Activated CD8-positive, alpha-beta memory T cell treated with anti-CD3 and anti-CD28 coated beads for 4 hours (primary cell): ENCODE measurements around the gene POLR2F.
"Not testable (repeated sequence)": the region's sequence is repeated elsewhere in the genome, so short reads cannot be mapped to it uniquely, and the experiment has no call there.

Experiments used
- DNase-seq, 2 donors: peaks; one replicate each; pipeline ENCODE4 v3.0.0-alpha.2; 2020; ENCODE audit warnings: low read depth in 2 of 2

POLR2F gene

DNA sequence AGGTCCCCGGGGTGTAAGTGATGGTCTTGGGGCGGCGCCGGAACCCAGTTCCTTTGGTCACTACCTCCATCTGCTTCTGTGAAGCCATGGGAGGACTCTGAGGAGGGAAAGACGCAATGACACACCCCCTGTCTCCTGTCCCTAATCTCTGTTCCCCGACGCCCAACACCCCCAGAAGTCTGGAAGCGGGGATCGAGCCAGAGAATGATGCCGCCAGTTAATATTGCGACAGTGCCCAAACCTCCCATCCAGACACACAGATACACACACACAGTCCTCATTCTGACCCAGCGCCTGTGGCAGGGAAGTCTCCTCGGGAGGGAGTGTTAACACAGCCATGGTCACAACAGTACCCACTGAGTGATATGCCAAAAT lies 450 bp upstream of the POLR2F start:
- DNase-seq, result no peak

DNA sequence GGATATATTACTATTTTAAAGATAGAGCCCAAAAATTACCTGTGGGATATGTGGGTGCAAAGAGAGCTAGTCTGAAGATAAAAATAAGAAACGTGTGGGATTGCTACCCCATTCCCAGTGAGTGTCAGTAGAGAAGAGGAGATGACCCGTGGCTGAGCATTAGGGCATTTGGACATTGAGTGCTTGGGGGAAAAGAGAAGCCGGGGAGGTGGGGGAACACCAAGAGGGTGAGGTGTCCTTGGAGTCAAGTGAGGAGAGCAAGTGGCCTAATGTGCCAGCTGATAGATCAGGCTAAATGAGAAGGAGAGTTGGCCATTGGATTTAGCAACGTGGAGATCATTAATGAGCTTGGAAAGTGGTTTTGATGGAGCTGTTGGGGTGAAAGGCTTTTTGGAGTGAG lies 1.2 kb downstream of the POLR2F start:
- DNase-seq, result no peak

DNA sequence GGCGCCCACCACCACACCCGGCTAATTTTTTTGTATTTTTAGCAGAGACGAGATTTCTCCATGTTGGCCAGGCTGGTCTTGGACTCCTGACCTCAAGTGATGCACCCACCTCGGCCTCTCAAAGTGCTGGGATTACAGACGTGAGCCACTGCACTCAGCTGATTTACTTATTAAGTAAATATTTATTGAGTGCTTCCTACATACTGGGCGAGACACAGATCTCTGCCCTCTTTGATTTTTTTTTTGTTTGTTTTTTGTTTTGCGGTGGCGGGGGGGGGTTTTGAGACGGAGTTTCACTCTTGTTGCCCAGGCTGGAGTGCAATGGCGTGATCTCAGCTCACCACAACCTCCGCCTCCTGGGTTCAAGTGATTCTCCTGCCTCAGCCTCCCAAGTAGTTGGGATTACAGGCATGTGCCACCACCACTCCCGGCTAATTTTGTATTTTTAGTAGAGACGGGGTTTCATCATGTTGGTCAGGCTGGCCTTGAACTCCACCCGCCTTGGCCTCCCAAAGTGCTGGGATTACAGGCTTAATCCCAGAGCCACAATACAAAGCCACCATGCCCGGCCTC lies 2.4 kb downstream of the POLR2F start:
- DNase-seq, result not testable (repeated sequence)

DNA sequence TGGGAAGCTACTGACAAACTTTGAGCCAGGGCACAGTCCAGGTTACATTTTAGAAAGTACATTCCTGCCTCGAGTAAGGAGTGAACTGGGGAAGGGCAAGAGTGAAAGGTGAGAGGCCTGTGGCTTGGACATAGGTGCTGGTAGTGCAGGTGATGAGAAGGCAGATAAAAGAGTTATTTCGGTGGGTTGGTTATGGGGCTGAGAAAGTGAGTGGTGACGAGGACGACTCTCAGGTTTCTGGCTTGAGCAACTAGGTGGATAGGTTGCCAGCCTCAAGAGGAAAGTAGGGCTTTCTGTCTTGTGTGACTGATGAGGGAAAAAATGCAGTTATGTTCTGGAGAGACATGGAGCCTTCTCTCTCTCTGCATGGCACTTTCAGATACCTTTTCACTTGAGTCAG lies 3.7 kb downstream of the POLR2F start:
- DNase-seq, result no peak

DNA sequence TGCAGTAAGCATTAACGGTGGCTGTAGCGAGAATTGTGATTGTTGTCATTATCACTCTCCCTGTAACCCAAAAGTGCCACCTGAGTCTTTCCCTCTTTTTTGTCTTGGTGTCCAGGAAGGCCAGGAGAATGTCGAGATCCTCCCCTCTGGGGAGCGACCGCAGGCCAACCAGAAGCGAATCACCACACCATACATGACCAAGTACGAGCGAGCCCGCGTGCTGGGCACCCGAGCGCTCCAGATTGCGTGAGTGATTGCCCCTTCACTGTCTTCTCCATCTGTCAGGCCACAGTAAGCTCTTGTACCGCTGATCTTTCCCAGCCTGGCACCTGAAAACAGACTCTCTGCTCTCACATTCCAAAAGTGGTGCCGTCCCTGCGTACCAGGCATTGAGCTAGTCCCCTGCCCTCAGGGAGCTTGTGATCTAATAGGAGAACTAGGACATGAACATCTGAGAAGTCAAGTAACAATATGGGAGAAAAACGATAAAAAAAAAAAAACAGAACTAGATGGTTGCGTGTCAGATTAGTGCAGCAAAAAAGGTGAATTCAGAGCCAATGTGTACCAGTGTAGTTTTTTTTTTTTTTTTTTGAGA lies 5.8 kb downstream of the POLR2F start:
- no peak for DNase-seq

DNA sequence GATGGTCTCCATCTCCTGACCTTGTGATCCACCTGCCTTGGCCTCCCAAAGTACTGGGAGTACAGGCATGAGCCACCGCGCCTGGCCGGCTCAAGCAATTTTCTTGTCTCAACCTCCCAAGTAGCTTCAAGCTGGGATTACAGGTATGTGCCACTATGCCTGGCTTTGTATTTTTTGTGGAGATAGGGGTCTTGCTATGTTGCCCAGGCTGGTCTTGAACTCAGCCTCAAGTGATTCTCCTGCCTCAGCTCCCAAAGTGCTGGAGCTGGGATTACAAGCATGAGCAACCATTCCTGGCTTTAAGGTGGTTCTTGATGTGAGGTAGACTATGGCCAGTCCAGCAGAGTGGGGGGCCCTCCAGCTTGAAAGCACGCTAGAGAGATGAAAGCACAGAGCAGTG lies 7.6 kb downstream of the POLR2F start:
- DNase-seq, result no peak

DNA sequence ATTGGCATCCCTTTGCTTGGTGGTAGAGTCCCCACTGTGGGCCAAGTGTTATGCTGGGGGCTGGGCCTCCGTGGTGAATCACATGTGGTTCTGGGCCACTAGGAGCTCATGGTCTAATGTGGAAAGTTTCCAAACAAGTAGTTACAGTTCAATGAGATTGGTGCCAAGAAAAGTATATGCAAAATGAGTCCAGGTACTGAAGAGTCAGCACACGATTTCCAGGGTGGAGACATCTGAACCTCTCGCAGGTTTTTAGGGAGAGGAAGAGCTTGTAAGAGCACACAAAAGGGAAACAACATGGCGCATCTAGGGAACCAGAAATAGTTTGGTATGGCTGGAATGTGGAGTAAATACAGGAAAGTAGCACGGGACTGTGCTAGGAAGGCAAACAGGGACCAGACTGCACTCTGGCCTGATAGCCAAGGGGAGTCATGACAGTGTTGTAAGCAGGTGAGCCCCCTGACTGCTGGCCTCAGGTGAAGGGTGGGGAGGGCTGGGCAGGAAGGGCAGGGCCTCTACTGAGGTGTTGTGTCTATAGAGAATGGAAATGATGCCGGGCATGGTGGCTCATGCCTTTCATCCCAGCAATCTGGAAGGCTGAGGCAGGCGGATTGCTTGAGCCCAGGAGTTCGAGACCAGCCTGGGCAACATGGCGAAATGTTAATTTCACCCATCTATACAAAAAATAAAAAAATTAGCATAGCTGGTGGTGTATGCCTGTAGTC lies 12.6 kb downstream of the POLR2F start:
- no peak for DNase-seq

DNA sequence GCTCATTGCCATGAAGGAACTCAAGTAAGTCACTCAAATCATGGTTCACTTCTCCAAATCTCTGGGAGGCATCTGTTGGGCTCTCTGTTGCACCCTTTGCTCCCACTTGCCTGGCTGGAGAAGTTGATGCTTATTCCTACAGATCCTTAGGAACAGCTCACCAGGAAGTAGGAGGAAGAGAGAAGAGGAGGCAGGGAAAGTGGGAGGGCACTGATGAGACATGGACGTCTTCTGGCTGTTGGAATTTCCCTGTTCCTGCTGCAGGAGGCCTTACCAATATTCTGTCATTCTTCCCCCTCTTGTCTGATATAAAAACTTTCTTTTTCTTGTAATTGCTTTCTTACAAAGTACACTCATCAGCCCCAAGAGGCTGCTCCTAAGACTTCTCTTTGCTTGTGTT lies 13.6 kb downstream of the POLR2F start:
- no peak for DNase-seq

DNA sequence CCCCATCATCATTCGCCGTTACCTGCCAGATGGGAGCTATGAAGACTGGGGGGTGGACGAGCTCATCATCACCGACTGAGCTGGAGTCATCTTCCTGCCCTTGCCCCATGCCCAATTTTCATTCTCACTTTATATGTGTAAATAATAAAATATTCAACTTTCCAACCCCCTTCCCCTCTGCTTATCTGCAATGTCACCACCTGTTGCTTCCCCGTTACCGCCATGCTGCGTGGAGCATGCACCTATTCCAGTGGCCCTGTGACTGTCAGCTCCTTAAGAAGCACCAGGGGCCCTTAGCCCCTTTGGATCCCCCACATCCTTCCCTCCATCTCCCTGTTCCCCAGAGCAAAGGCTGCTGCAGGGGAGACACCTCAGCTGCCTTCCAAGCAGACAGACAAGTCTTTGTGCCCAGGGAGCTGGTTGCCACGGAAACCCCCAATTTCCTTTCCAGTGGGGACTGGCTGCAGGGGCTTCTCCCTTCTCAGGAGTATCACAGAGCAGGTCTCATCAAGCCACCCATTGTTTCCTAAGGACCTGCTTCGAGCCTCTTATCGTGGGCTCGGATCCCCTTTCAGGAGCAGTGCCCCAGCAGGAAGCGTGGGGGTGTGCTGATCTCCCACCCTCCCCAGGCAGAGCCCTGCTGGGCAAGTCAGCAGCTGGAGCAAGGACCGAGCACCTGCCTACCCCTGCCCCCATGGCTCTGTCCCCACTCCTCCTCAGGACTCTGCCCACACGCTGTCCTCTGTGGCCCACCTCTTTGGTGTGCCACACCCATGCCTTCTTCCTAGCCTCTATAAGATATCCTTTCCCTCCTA lies 14.3 kb downstream of the POLR2F start:
- DNase-seq, result no peak

DNA sequence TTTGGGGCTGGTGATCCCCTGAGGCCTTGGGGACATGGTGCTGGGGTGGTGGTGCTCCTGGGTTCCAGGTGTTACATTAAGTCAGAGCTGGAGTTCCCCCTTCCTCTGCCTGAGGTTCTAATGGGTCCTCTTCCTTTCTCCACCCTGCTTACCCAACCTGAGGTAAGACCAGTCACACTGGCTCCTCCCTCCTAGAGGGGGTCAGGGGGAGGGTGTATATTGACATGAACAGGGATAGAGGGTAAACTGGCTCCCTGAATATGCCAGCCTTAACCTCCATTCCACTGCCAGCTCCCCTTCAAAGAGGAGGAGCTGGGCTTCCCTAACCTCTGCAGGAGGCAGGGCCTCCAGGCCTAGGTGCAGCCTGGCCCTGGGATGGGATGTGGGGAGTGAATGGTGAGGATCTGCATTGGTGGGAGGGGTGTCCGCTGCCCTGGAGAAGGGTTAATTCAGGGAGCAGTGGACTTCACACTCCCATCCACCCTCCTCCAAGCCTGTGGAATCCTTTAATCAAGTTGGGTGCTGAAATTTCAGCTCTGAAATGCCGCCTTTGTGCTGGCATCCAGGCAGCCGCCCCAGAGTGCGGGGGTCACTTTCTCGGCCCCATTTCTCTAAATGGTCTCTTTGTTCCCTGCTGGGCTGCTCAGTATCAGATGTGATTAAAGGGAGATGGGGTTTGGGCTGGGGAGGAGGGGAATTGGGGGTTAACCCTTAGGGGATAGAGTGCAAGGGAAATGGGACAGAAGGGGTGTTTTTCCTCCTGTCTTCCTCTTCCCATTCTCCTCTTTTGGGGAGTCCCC lies 15.2 kb downstream of the POLR2F start:
- DNase-seq, result no peak

DNA sequence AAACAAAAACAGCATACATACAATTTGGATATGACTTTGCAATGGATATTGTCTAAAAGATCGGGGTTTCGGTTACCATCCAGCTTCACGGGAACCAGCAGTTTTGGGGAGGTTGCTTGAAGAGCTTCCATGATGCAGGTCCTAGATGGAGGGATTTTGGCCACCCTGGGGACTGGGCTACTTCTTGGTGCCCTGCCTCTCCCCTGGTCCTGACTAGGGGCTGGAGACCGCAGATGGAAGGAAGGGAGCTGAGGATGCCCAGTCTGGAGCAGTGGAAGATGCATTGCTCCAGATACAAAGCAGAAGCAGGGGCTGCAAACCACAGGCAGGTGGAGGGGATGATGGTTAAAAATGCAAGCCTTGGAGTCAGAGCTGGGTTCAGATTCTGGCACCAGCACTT lies 17.4 kb downstream of the POLR2F start:
- no peak for DNase-seq

DNA sequence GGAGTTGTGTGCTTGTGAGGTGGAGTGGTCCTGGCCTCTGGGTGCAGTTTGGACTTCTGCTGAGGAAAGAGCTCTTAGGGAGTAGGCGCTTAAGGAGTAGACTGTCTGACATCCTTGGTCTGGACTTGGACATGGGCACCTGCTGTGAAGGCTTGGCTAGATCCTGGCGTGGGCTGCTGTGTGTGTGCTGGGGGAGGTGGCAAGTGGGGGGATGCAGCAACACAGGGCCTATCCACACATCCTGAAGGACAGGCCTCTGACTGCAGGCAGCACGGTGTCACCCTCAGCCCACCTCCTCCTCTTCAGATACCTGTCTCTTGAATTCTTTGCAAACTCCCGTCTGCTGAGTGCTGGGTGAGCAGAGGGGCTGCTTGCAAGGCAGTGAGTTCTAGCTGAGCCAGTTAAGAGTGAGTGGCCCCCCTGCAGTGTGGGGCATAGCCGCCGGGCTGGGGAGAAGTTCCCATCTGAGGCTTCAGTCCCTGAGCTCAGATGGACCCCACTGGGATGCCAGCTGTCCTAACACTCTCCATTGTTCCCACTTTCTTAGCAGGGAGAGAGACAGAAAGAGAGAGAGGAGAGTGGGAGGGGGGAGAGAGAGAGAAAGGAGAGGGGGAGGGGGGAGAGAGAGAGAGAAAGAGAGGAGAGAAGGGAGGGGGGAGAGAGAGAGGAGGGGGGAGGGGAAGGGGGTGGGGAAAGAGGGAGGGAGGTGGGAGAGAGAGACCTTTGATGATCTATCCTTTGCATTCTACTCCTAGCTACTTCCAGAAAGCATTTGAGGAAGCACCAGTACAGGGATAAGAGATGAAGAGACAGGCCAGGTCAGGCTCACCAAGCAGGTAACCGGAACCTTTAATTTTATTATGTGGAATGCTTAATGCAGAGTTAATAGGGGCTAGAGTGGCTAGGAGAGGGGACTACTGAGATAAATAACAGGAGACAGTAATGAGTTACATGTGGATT lies 18.3 kb downstream of the POLR2F start:
- DNase-seq, result no peak

DNA sequence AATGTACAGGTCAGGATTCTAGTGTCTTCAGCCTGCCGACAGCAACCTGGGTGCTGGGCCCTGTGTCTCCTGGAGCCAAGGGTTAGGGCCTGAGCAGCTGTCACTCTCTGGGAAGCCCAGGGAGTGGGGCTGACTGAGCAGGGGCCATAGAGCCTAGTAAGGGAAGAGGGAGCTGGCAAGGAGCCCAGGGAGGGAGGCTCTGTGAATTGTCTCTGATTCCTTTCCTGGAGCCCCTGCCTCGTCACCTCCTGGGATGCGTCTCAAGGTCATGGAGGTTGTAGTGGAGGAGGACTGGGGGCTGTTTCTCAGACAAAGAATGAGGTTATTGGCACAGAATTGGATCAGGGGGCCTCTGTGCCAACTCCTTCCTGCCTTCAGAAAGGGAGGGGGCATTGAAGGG lies 19.0 kb downstream of the POLR2F start:
- DNase-seq, result no peak

DNA sequence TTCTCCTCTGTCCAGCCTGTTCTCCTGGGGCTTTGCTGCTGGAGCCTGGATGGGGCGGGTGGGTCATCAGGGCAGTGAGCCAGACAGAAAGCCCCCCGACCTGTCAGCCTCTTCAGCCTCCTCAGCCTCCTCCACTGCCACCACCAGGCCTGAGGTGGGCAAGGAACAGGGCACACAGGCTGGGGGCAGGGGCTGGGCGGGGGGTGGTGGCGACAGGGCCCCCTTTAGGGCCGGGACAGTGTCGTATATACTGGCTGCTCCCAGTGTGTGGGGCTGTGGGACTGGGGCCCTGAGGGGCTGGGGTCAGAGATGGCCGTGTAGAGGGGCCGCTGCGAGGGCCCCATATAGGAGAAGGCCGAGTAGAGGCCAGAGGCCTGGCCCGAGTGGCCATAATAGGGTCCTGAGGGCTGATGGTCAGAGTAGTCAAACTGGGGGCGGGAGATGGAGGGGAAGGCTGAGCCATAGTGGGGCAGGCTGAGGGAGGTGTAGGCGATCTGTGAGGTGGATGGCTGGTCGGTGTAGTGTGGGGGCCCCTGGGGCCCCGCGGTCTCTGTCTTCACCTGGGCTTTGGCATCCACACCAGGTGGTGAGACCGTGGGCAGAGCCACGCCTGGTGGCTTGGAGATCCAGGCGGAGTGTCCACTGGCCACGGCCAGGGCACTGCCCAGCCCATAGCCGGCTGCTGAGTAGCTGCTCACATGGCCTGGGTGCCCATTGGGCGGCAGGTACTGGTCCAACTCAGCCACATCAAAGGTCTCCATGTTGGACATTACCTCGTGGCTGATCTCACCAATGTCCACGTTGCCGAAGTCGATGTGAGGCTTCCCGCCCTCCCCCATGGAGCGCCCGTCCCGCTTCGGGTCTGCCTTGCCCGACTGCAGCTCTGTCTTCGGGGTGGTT lies 20.0 kb downstream of the POLR2F start:
- no peak for DNase-seq

DNA sequence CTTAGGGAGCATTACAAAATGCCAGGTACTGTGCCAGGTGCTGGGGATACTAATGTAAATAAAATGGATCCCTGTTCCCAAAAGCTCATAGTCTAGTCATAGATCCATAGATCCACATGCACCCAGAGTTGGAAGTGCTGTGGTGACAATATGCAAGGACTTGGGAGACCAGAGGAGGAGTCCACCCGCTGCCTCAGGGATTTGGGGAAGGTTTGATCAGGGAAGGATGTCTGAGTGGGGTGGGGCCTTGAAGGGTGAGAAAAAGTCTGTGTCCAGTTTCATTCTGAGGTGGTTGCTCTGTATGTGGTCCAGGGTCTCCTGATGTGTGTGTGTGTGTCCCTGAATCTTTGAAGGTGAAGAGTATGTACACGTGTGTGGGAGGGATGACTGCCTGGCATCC lies 21.7 kb downstream of the POLR2F start:
- DNase-seq, result no peak

DNA sequence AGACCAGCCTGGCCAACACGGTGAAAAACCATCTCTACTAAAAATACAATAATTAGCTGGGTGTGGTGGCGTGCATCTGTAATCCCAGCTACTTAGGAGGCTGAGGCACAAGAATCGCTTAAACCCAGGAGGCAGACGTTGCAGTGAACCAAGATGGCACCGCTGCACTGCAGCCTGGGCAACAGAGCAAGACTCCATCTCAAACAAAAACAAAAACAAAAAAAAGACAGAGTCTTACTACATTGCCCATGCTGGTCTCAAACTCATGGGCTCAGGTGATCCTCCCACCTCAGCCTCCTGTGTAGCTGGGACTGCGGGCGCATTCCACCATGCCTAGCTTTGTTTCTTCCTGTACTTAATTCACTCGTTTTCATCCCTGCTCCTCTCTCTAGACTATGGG lies 22.5 kb downstream of the POLR2F start:
- not testable (repeated sequence) for DNase-seq

DNA sequence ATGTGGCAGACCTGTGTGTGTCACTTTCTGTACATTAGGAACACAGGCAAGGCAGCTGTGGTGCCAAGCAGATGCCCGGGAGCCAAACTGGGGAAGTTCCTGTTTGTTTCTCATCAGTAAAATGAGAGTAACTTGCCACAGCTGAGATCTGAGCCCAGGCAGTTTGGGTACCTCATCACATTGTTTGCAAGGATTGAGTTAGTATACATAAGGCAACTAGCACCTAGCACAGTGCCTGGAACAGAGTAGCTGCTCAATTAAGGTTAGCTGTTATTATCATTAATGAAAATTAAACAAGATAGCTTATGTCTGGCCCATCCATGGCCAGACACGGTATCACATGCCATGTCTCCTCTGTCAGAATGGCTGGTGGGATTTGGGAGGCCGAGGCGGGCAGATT lies 23.0 kb downstream of the POLR2F start:
- no peak for DNase-seq

DNA sequence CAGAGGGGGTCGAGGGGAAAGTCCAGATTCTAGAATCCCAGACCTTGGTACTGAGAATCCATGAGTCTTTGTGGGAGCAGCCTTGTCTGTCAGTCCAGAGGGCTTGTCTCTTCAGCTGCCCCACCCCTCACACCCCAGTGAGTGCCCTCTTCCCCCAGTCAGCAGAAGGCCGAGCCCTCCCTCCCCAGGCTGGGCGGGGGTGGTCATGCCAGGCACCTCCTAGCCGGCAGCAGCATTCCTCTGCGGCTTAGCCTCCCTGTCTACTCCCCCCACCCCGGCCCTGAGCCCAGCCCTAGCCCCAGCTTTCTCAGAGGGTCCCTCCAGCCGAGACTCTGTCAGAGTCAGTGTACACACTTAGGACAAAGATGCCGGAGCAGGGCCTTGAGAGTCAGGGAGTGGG lies 26.3 kb downstream of the POLR2F start:
- no peak for DNase-seq

DNA sequence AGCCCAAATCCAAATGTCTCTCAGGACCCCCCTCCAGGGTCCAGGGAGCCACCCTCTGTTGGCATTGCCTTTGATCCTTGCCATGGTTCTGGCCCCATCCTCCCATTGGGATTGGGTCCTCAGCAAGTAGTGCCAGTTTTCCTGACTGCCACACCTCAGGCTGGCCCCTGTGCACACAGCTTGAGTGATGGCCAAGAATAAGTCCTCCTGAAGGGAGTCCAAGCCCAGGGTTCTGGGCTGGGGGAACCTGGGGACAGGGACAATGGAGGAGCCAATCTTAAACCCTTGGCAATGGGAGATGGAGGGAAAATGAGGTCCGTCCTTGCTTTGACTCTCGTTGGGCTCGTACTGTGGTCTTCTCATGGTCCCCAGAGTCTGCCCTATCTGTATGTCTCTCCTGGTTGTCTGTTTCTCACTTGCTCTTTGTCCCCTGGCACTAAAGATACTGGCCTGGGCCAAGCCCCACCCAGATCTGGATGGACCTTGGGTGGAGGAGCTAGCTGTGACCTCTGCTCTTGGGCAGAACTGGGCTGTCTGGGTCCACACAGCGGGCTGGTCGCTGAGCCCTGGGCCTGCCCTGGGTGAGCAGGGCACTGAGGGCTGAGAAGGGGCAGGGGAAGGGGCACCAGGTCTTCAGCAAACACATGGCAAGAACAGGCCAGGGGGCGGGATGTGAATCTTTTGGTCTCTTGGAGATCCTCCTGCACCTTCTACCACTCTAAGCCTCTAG lies 27.9 kb downstream of the POLR2F start:
- DNase-seq, result no peak
